ENCODE data around the gene CASQ1.
A peak's percentile ranks its signal among the peaks of the same experiment; 100 is the strongest.

The CASQ1 gene

DNA sequence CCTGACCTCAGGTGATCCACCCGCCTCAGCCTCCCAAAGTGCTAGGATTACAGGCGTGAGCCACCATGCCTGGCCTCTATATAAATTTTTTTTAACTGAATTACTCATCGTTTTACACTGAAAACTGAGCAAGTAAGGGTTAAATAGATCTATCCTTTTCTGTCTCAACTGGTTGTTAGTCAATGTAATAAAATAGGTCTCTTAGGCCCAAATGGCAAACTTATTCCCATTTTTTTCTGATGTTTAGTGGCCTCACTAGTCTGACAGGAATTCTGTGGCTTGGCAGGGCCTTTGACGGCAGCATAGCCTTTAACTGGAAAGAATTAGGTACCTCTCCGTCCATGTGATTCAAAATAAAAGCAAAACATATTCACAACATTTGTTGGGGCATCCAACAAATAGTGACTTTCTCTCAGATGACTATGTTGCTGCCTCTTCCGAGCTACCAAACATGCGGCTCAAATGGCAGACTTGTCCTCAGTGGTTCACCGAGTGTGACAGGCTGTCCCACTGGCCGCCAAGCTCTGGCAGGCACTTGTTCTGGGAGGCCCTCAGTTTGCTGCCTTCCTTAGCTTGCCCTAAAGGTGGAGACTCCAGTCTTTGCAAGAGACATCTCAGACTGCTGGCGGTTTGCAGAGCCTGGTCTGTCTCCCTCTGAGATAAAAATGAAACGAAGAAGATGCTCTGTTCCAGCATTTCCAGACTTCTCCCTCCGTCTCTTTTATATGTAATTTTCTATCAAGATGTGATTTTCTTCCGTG, 21.6 kb upstream of the CASQ1 start:
- no peak for DNase-seq (ENCODE audit: low read depth in 2 of 2)

DNA sequence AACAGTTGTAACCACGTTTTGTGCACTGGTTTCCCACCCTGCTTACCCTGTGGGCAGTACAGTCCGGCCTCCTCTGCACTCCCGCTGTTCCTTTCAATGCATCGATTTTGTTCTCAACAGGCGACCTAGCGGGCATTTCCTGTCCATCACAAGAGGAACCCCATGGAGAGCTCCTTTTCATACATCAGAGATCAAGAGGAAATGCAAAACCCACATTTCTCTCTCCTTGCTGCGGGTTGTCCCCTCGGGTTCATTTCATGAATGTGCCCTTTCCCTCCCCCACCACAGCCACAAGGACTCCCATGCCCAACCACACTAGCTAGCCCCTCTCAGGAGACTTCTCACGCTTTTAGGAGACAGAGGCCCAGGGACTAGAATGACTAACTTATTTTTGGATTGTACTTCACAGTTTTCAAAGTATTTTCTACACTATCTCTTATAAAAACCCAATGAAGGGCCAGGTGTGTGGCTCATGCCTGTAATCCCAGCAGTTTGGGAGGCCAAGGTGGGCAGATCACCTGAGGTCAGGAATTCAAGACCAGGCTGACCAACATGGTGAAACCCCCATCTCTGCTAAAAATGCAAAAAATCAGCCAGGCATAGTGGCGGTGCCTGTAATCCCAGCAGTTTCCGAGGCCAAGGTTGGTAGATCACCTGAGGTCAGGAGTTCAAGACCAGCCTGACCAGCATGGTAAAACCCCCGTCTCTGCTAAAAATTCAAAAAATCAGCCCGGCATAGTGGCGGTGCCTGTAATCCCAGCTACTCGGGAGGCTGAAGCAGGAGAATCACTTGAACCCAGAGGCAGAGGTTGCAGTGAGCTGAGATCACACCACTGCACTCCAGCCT, 20.6 kb upstream of the CASQ1 start:
- no peak for DNase-seq (ENCODE audit: low read depth in 2 of 2)

- DNase-seq (ENCODE audit: low read depth in 2 of 2) = no peak
Observed at GRCh38 chr1:160171354-160171753, 19.0 kb upstream of the CASQ1 start.

DNA sequence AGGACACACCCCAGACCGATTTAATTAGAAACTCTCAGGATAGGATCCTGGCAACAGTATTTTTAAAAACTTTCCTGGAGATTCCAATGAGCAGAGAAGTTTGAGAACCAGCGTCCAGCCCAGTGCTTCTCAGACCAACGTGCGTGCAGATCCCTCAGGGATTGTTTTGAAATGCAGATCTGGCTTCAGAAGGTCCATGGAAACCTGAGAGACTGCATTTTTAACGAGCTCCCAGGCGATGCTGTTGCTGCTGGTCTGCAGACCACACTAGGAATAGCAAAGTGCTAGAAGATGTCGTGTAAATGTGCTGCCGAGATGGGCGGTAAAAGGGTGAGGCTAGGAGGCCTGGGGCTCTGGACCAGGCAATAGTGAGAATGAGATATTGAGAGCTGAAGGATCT, 18.4 kb upstream of the CASQ1 start:
- no peak for DNase-seq (ENCODE audit: low read depth in 2 of 2)

GRCh38 chr1:160177231-160177630, 13.1 kb upstream of the CASQ1 start:
- DNase-seq (ENCODE audit: low read depth in 2 of 2) = no peak

DNA sequence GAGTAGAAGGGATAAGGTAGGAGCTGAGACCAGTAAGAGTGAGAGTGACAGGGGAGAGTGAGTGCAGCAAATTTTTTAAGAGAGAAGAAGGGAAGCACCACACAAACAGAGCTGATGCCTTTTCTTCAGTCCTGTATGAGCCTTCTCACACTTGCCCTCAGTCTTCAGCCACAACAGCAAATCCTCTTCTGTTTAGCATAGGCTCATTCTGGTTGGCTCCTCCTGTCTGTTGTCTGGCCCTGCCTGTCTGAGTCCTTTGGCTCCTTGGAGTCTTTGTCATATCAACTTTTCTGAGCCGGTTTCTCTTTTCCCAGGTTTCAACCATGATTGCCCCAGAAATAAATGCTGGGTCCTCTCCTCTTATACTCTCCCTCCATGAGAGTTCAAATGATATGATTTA, 12.7 kb upstream of the CASQ1 start:
- DNase-seq (ENCODE audit: low read depth in 2 of 2) = no peak

DNA sequence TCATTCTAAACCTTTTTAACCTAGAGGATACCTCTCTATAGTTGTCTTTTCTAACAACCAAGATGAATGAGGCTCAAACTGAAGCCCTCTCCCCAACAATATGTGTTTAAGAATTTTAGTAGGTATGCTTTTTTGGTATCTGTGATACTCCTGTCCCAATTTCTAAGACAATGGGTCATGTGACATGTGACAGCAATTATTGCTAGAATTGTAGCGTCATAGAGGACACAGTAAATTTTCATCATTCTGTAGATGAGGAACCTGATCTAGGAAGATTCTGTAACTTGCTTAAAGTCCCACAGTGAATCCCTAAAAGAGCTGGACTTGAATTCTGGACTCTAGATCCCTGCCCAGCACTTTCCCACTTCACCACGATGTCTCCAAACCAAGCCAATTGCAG, 11.6 kb upstream of the CASQ1 start:
- DNase-seq (ENCODE audit: low read depth in 2 of 2) = no peak

DNA sequence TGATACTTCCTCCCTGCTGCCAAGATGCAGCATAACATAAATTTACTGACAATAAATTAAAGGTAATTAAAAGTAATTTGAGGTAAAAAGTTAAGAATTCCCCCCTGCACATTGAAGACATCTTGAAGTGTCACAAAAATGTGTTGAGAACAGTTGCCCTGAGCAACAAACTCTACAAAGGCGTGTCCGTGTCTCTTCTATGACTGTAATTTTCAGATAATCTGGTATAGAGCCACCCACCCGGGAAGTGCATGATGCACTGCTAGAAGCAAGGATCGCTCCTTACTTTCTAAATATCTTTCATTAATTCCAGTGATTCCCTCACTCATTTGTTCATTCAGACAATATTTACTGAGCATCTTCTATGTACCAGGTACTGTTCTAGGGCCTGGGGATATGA, 11.0 kb upstream of the CASQ1 start:
- no peak for DNase-seq (ENCODE audit: low read depth in 2 of 2)

DNA sequence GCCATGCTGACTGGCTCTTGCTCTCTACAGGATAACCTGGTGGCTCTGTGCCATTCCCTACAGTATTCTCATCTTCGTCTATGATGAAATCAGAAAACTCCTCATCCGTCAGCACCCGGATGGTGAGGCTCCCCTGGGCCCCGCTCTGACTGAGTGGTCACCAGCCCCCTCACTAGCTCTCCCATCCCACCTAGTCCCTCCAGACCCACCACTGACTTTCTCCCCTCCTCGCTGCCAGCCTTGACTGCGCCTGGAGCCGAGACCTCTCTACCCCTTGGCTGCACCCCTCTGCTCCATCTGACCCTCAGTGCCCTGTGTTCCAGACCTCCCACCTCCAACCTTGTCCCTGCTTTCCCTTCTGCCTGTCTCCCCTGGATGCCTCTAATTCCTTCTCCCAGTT, 4.1 kb upstream of the CASQ1 start:
- DNase-seq (ENCODE audit: low read depth in 2 of 2) = no peak

DNA sequence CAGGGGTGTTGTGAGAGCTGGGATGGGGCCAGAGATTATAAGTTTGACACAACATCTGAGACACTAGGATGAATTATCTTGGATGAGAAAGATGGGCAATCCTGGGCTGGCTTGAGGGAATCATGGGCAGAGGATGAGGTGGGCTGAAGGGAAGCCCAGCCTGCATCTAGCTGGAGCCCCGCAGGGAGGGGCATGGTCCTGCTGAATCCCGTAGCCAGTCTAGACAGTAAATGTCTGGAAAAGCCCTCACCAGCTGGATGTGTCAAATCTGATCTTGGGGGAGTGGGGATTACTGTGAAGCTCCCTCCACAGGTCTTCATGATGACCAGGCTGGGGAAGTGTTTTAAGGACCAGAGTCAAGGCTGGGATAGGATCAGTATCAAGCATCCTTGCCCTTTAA, 3.6 kb upstream of the CASQ1 start:
- no peak for DNase-seq (ENCODE audit: low read depth in 2 of 2)

DNA sequence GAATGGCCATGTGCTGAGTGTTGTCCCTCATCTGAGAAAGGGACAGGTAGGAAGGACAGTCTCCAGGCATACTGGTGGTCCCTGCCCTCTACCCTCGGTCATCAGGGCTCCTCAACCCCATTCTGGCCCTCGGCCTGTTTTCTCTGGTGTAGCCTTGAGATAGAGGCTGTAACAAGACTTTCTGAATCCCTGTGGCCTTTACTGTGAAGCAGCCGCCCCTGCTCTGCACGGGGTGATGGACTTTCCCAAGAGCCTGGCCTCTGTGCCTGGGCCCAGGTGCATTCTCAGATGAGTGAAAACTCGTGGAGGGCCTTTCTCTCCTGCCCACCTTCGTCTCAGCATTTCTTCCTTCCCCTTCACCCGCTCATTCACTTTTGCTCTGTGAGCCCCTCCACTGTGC, 3.0 kb upstream of the CASQ1 start:
- no peak for DNase-seq (ENCODE audit: low read depth in 2 of 2)

GRCh38 chr1:160188341-160188740, 2.0 kb upstream of the CASQ1 start:
- DNase-seq (ENCODE audit: low read depth in 2 of 2) = no peak

DNA sequence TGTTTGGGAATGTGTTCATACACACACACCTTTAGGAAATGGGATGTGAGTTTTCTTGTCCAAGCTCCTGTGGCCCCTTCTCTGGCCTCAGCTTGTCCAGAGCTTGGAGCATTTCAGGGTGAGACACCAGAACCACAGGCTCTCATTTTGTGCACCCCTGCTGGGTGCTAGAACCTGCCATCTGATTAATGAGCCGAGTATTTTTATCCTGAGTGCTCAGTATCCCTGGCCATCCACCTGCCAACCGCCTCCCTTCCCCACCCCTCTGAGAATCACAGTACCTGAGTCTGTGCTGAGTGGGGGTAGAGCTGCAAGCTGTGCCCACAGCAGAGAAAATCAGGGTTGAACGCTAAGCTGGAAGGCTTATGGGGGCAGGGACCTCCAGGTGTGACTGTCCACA, 1.4 kb downstream of the CASQ1 start:
- DNase-seq (ENCODE audit: low read depth in 2 of 2) = no peak

GRCh38 chr1:160192234-160192633, 1.9 kb downstream of the CASQ1 start:
- no peak for DNase-seq (ENCODE audit: low read depth in 2 of 2)

DNA sequence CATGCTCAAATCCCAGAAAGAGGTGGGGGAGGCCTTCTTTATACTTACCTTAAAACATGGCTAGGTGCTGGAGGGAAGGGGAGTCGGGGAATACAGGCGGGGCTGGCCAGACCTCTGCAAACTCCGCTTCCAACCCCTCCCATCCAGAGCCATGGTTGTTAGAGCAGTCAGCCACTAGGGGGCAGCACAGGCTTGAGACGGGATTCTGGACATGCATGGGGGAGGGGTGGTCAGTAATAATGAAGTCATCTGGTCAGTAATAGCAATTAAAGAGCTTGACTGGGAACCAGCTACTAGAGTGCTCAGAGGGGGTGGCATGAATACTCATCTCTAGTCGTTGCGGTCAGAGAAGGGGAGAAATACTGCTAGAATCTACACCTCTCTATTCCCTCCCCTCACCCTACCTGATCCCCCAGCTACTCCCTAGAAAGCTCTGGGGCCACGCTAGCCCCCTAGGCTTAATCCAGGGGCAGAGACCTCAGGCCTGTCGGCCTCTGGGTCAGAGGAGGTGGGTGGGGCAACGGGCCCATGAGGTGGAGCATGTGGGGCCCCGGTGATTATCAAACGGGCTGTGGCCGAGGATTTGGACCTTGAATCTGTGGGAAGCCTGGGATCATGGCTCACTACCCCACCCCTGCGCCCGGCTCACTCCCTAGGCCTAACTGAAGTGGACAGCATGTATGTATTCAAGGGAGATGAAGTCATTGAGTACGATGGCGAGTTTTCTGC, 2.9 kb downstream of the CASQ1 start:
- peak; percentile 51 to 79 for DNase-seq (ENCODE audit: low read depth in 2 of 2)

GRCh38 chr1:160193832-160194736, 3.7 kb downstream of the CASQ1 start:
- DNase-seq (ENCODE audit: low read depth in 2 of 2) = no peak

DNA sequence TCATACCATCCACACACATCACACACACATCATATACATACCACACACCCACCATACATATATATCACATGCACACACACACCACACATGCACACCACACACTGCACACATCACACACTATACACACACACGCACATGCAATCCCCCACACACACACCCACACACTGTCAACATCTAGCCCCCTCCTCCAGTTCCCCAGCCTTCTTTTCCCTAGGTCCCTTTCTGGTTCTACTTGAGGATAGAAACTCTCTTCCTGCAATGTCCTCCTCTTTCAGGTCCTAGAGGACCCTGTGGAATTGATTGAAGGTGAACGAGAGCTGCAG, 4.3 kb downstream of the CASQ1 start:
- DNase-seq (ENCODE audit: low read depth in 2 of 2) = no peak

DNA sequence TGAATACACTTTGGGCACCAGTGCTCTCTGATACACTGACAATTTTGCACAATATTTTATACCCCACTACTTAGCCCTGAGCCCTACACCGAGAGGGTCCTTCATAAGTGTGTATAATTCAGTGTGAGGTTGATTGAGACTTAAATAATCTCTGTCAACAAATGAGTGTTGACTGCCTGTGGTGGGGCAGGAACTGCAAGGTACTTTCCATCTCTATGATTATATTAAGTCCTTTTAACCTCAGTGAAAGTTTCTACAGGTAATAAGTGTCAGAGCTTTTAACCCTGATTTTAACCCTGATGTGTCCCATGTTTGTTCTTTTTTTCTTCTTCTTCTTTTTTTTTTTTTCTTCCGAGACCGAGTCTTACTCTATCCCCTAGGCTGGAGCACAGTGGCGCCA, 5.8 kb downstream of the CASQ1 start:
- no peak for DNase-seq (ENCODE audit: low read depth in 2 of 2)

DNA sequence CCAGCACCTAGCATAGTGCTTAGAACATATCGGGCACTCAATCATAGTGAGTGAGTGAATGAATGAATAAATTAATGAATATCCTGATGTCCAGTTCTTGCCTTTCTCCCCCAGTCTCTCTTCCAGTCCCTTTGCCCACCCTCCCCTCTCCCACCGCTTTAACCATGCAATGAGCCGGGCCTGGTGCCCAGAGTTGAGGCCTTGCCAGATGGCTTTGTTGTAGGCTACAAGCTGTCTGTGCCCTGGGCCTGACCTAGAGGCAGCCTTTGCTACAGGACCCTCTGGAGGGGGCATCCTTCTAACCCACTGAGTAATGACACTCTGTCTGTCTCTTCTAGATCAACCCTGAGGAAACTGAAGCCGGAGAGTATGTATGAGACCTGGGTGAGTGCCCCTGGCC, 6.9 kb downstream of the CASQ1 start:
- DNase-seq (ENCODE audit: low read depth in 2 of 2) = no peak

DNA sequence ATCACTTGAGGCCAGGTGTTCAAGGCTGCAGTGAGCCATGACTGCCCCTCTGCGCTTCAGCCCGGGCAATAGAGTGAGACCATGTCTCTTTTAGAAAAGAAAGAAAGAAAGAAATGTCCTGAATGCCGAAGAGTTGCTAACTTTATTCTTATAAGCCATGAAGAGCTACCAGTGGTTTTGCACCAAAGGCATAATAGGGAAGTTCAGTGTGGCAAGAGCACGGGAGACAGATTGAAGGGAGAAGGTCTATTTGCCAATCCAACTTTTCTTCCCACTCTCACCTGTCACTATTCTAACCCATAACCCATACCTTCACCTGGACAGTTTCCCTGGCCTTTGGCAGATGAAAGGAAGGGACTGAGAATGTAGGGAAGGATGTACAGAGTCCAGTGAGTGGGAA, 10.4 kb downstream of the CASQ1 start:
- no peak for DNase-seq (ENCODE audit: low read depth in 2 of 2)

- DNase-seq (ENCODE audit: low read depth in 2 of 2) = no peak
Observed at GRCh38 chr1:160204526-160205241, 14.3 kb downstream of the CASQ1 start.

Data from stimulated activated CD4-positive, alpha-beta T cell treated with anti-CD3 and anti-CD28 coated beads, Interleukin-1b, Interleukin-23, amount 100 ng/mL, for 1 hour (primary cell).